Measurements from ENCODE around the gene WDR11. TPM values are rescaled to one million over a fixed set of nuclear protein-coding genes. Genes with fewer than 3 reads are reported as not detected.

The WDR11 gene
- polyA plus RNA-seq, 2 of the 4 experiments (the other 2 are of a cell fraction) = 34.4 to 87.1 TPM

DNA sequence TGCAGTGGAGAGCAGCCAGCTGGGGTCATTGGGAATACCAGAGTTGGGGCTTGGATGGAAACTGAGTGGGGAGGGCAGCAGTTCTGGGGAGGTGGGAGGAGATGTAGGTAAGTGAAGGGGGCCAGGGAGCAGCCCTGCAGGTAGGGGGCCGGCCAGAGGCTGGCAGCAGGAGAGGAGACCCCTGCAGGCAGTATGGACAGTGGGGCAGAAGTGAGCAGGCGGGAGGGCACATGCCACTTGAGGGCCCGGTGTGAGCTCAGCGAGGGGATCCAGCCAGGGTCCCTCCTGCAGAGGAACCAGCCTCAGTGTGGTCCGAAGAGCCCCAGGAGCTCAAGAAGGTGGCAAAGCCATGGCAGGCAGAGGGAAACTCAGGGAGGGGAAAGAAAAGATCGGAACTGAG is 75.4 kb downstream of the WDR11 start:
- POLR2A ChIA-PET = no interaction called here
- Histone ChIP-seq H3K4me1 (no peaks in the 10 kb centered on the region), H3K4me3 (no peak overlapping the region), H3K4me2 (no peak overlapping the region), H3K9me3 (no peaks in the 10 kb centered on the region), H3K27ac (no peak overlapping the region)
- TF ChIP-seq CEBPB (IDR thresholded peaks at IDR 0.05) (no peak), JUNB (IDR thresholded peaks at IDR 0.05) (no peak), KDM5A (IDR thresholded peaks at IDR 0.05) (no peak), MAFK (IDR thresholded peaks at IDR 0.05; ENCODE audit: partially characterized antibody) (no peak), ZFP36 (IDR thresholded peaks at IDR 0.05; ENCODE audit: borderline replicate concordance, partially characterized antibody) (no peak), EHMT2 (IDR thresholded peaks at IDR 0.05; ENCODE audit: low read depth) (no peak), RAD21 (conservative IDR thresholded peaks at IDR 0.05 in 1 of 2, IDR thresholded peaks at IDR 0.05 in 1 of 2) (no peak), RCOR1 (IDR thresholded peaks at IDR 0.05; ENCODE audit: low read depth, low read length) (no peak)
- TF ChIP-seq, protein P1, sequence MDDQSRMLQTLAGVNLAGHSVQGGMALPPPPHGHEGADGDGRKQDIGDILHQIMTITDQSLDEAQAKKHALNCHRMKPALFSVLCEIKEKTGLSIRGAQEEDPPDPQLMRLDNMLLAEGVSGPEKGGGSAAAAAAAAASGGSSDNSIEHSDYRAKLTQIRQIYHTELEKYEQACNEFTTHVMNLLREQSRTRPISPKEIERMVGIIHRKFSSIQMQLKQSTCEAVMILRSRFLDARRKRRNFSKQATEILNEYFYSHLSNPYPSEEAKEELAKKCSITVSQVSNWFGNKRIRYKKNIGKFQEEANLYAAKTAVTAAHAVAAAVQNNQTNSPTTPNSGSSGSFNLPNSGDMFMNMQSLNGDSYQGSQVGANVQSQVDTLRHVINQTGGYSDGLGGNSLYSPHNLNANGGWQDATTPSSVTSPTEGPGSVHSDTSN (IDR thresholded peaks at IDR 0.05) = no peak
- TF ChIP-seq, protein P2, sequence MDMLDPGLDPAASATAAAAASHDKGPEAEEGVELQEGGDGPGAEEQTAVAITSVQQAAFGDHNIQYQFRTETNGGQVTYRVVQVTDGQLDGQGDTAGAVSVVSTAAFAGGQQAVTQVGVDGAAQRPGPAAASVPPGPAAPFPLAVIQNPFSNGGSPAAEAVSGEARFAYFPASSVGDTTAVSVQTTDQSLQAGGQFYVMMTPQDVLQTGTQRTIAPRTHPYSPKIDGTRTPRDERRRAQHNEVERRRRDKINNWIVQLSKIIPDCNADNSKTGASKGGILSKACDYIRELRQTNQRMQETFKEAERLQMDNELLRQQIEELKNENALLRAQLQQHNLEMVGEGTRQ (IDR thresholded peaks at IDR 0.05) = no peak
- ATAC-seq (peak; percentile 30 to 35; a peak in 4 of 6 replicates), DNase-seq (ENCODE audit: low read depth in 1 of 2, low spot score in 1 of 2) (no peak), FAIRE-seq (no peak)
- WGBS (ENCODE audit: missing lambda C conversion rate) = 28% methylated on average over 5 of the region's 6 CpGs
- CTCF ChIA-PET = interaction anchor here (9.4 kb wide), 1 partner anchor 16 kb away, joined by 45 read pairs; no protein-coding TSS in a partner anchor

DNA sequence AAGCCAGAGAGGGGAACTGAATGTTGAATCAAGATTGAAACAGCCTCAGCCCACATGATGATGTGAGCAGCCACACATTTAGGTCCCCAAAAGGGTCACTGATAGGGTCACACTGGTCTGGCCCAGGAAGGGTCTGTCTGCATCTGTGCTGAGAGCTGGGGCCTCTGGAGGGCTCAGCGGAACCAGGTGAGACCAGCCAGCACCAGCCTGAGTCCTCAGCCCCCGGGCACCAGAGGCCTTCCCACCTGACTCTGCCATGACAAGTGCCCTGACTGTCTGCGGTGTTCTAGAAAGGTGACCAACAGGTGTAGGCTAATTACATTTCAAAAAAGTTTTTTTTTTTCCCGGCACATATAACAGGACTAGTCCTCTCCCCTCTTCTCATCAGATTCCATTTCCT is 76.2 kb downstream of the WDR11 start:
- no peaks in the 10 kb centered on the region for H3K9me3 ChIP-seq
- H3K4me1 ChIP-seq = no peaks in the 10 kb centered on the region
- H3K27ac ChIP-seq = no peak overlapping the region
- TF ChIP-seq KDM5A (IDR thresholded peaks at IDR 0.05) (no peak), RNF2 (IDR thresholded peaks at IDR 0.05; ENCODE audit: borderline replicate concordance, low read depth) (no peak), MAFK (IDR thresholded peaks at IDR 0.05; ENCODE audit: partially characterized antibody) (no peak), FOSB (CRISPR knock-in tag; IDR thresholded peaks at IDR 0.05) (no peak), HEYL (CRISPR knock-in tag; IDR thresholded peaks at IDR 0.05) (no peak)
- TF ChIP-seq, protein P3, sequence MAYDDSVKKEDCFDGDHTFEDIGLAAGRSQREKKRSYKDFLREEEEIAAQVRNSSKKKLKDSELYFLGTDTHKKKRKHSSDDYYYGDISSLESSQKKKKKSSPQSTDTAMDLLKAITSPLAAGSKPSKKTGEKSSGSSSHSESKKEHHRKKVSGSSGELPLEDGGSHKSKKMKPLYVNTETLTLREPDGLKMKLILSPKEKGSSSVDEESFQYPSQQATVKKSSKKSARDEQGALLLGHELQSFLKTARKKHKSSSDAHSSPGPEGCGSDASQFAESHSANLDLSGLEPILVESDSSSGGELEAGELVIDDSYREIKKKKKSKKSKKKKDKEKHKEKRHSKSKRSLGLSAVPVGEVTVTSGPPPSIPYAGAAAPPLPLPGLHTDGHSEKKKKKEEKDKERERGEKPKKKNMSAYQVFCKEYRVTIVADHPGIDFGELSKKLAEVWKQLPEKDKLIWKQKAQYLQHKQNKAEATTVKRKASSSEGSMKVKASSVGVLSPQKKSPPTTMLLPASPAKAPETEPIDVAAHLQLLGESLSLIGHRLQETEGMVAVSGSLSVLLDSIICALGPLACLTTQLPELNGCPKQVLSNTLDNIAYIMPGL (CRISPR knock-in tag; IDR thresholded peaks at IDR 0.05; ENCODE audit: borderline replicate concordance) = no peak
- TF ChIP-seq, protein P1 (IDR thresholded peaks at IDR 0.05) = no peak
- FAIRE-seq = no peak
- 63% methylated on average over 4 of the region's 4 CpGs for WGBS (ENCODE audit: missing lambda C conversion rate)
- H3K4me2 ChIP-seq = no peak overlapping the region
- POLR2A ChIA-PET = no interaction called here
- CTCF ChIA-PET = interaction anchor here (9.4 kb wide), 1 partner anchor 15 kb away, joined by 45 read pairs; no protein-coding TSS in a partner anchor
- no peak overlapping the region for H3K4me3 ChIP-seq
- no peak for DNase-seq (ENCODE audit: low read depth in 1 of 2, low spot score in 1 of 2)
- peak in 1 of 2 experiments; percentile 32; a peak in 1 of 6 replicates for ATAC-seq

DNA sequence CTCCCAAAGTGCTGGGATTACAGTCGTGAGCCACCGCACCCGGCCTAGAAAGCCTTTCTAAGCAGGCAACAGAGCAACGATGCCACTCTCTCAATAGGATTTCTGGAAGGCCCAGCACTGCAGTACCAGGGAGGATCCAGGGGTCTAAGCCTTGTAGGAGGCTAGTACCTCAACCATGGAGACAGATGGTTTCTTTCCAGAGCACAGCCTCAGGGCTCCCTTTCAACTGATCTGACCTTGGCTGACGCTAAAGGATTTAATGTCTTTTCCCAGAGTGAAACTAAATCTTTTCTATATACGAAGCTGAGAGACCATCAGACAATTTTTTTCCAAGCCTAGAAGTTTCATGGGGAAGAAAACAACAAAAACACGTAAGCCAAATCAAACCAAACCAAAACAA is 78.0 kb downstream of the WDR11 start:
- H3K9me3 ChIP-seq = no peaks in the 10 kb centered on the region
- no peak overlapping the region for H3K4me2 ChIP-seq
- 59% methylated on average over 7 of the region's 7 CpGs for WGBS (ENCODE audit: missing lambda C conversion rate)
- CTCF ChIA-PET = interaction anchor here (0.6 to 9.4 kb wide), 2 partner anchors 14 to 94 kb away, joined by 5 to 45 read pairs; no protein-coding TSS in a partner anchor
- ATAC-seq (no peak), DNase-seq (ENCODE audit: low read depth in 1 of 2, low spot score in 1 of 2) (no peak), FAIRE-seq (no peak)
- no peaks in the 10 kb centered on the region for H3K4me1 ChIP-seq
- H3K4me3 ChIP-seq = no peak overlapping the region
- POLR2A ChIA-PET = no interaction called here
- TF ChIP-seq POLR2A (IDR thresholded peaks at IDR 0.05; ENCODE audit: low read length) = no peak
- no peak for TF ChIP-seq KDM5A (IDR thresholded peaks at IDR 0.05)
- TF ChIP-seq NR3C1 (IDR thresholded peaks at IDR 0.05) = no peak
- no peak for TF ChIP-seq HOXB13 (CRISPR knock-in tag; IDR thresholded peaks at IDR 0.05; ENCODE audit: low read depth)
- no peak for TF ChIP-seq ZSCAN20 (CRISPR knock-in tag; IDR thresholded peaks at IDR 0.05)
- no peak for TF ChIP-seq FOSL2 (IDR thresholded peaks at IDR 0.05)
- TF ChIP-seq FOSL2 (CRISPR knock-in tag; IDR thresholded peaks at IDR 0.05) = no peak
- TF ChIP-seq HOXB5 (CRISPR knock-in tag; IDR thresholded peaks at IDR 0.05) = no peak
- TF ChIP-seq CBX8 (IDR thresholded peaks at IDR 0.05) = no peak
- TF ChIP-seq, protein P4, sequence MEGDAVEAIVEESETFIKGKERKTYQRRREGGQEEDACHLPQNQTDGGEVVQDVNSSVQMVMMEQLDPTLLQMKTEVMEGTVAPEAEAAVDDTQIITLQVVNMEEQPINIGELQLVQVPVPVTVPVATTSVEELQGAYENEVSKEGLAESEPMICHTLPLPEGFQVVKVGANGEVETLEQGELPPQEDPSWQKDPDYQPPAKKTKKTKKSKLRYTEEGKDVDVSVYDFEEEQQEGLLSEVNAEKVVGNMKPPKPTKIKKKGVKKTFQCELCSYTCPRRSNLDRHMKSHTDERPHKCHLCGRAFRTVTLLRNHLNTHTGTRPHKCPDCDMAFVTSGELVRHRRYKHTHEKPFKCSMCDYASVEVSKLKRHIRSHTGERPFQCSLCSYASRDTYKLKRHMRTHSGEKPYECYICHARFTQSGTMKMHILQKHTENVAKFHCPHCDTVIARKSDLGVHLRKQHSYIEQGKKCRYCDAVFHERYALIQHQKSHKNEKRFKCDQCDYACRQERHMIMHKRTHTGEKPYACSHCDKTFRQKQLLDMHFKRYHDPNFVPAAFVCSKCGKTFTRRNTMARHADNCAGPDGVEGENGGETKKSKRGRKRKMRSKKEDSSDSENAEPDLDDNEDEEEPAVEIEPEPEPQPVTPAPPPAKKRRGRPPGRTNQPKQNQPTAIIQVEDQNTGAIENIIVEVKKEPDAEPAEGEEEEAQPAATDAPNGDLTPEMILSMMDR (IDR thresholded peaks at IDR 0.05) = no peak
- TF ChIP-seq RFX5 (IDR thresholded peaks at IDR 0.05) = no peak
- no peak for TF ChIP-seq EP300 (IDR thresholded peaks at IDR 0.05)
- no peak overlapping the region for H3K27ac ChIP-seq

All from A549 (cell line).